ENCODE measurements around the gene MAGI1.

- no peak for TF ChIP-seq GATA3 (IDR thresholded peaks at IDR 0.05; ENCODE audit: low read depth, low read length)
- no peak for TF ChIP-seq GATA2 (IDR thresholded peaks at IDR 0.05; ENCODE audit: low read depth, low read length)
Observed at GRCh38 chr3:65955792-65956477, 82.8 kb downstream of the MAGI1 start.

Data from SH-SY5Y (cell line).